Pulmonary artery endothelial cell (primary cell): ENCODE data around the gene PLA2G4A. TPM values are rescaled to one million over a fixed set of nuclear protein-coding genes. Genes with fewer than 3 reads are reported as not detected.

Experiments
- DNase-seq: peaks from one replicate; pipeline ENCODE4 v3.0.0-alpha.2; 2011; ENCODE audit warnings: low read depth, low spot score
- total RNA-seq: library from RNA; depleted of rRNA; stranded (reverse); fragments of >200 nt; gene quantifications from 2 replicates; pipeline ENCODE4 v1.2.3, GENCODE V29; 2014

Gene PLA2G4A
- total RNA-seq, 1 donor from 2014 or later: 18.6 TPM

DNA sequence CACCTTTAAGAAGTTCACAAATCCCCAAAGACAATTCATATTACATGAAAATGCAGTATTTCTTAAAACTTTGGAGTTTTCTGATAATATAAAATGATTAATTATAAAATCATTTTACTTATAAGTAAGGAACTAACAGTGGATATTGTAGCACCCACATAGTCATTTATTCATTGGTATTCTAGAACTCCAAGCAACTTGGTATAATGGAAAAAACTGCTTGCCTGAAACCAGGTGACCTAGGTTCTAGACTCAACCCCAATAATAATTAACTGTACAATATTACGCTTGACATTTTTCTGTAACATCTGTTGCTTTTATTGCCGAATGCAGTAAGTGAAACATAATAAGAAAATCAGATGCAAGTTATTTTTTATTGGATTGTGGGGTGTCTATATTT, 2.4 kb downstream of the PLA2G4A start:
- DNase-seq: no peak

DNA sequence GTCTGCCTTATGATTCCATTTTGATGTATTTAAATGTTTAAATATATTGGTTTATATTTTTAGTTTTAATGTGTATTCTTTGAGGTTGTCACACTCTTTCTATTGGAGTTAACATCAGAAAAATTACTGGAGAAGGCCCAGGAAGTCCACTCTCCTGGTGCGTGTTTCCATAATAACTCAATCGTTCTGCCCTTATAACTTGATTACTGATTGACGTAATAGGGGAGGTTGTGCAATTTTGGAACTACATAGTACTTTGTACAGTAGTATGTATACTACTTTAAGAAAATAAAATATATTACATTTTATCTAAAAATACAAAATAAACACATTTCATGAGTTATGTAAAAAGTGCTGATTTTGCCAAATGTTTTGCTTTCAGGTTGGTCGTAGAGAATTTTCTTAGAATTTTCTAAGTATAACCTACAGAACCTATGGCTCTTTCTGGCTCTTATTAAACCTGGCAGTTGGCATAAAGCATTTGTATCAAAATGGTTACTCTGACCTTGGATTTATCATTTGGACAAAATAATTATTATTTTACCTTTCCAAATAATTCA, 5.7 kb downstream of the PLA2G4A start:
- no peak for DNase-seq

DNA sequence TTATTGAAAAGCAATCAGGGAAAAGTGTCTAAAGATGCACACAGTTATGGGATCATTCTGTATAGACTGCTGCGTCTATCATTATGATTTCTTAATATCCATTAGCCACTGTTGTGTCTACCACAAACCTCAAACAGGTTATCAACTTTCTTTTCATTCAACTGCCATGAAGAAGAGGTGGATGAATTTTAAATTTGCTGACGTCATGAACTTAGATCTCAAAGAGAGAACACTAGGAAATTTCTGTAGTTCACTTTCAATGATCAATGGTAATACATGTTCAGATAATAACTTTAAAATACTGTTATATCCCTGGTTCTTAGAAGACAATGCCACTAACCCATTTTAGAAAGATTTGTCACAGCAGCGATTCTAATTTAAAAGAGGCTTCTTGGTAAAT, 6.7 kb downstream of the PLA2G4A start:
- no peak for DNase-seq

DNA sequence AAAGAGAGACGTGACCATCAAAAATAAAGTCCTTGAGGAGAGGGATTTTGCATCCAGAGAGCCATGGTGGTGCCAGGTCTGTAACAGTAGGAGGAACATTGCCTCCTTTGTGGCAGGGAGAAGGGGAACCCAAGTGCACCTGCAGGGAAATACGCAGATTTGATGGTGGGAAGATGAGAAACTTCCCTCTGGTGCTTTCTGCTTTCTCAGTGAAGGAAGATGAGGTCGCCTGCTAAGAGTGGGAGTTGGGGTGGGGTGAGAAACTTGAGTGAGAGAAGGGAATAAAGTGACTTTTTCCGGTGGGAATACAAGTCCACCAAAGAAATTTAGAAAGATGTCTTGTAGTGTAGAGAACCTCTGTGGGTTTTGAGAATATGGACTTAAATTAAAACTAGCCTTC, 9.1 kb downstream of the PLA2G4A start:
- DNase-seq: no peak

DNA sequence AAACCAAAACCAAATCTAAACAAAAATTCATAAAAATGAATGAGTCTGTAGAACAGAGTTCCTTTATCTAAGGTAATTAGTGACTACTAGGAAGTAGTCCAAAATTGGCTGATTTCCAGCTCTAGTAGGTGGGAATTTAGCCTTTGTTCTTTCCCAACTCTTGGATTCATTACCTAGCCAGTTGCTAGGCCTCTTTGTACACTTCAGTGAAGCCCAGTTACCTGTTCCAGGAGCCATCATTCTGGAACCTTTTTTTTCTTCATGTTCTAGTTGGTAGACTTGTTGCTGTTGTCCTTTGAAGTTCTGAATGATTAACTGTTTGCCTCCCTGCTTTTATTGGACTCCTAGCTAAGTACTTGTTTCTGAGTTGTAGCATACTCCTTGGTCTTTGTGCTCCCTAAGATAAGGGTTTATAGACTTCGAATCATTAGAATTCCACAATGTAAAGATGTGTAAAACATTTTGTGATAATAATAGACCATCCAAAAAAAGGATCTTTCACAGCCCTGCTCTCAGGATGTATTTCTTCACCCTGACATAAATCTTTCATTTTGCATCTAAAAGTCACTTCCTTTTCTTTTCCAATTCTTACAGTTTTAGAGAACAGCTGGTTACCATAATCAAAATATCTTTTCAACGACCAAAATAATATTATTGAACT, 9.8 kb downstream of the PLA2G4A start:
- no peak for DNase-seq

DNA sequence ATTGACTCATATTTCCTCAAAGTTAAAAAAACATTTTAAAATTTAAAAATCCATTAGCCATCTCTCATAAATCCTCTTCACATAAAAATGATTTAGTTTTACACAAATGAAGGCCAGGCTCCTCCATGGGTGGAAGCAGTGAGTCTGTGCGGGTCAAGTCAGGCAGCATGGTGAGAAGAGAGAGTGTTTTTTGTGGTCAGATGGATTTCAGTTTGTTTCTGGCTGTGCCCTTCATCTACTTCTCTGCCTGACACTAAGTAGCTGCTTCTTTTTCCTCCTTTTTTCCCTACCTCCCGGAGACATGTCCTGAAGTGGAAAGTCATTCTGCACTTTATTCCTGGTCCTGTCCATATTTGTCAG, 10.3 kb downstream of the PLA2G4A start:
- no peak for DNase-seq

DNA sequence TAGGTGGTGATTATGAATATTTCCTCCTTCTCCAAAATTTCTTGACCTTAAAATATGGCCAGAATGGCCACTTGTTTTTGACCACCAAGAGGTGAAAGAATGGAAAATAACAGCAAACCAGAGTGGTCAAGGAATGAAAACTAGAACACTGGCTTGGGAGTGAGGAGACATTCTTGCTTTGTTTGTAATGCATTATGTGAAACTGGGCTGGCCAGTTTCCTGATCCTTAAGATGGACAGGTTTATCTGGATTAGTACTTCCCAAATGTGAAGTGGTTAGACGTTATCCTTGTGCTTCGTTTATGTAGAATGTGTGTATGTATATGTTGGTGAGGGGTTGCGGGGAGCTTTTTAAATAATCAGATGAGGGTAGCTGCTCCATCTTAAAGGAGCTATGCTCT, 12.8 kb downstream of the PLA2G4A start:
- DNase-seq: no peak

DNA sequence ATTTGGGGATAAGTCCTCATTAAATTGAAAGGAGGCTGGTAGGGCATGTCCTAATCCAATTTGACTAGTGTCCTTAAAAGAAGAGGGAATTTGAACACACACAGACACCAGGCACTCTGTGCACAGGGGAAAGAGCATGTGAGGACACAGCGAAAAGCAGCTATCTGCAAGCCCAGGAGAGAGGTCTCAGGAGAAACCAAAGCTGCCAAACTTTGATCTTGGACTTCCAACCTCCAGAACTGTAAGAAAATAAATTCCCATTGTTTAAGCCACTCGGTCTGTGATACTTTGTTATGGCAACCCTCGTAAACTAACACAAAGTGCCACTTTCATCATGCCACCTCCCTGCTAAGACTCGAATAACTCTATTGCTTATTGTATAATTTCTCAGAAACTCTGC, 13.8 kb downstream of the PLA2G4A start:
- DNase-seq: no peak

DNA sequence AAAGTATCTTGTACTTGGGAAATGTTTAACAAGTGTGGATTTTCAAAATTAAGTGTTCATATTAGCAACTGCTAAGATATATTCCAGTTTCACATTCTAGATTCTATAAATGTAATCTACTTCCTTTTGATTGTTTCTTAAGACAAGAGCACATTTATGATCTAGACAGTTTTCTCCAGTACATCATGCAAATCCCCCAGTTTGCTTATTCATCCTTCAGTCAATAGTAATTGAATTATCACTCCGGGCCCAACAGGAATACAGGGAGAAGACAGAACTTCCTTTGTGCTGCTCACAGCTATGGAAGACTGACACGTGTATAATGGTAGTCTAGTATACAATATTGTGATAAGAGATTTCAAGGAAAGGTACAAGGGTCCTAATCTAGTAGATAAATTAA, 14.5 kb downstream of the PLA2G4A start:
- no peak for DNase-seq

DNA sequence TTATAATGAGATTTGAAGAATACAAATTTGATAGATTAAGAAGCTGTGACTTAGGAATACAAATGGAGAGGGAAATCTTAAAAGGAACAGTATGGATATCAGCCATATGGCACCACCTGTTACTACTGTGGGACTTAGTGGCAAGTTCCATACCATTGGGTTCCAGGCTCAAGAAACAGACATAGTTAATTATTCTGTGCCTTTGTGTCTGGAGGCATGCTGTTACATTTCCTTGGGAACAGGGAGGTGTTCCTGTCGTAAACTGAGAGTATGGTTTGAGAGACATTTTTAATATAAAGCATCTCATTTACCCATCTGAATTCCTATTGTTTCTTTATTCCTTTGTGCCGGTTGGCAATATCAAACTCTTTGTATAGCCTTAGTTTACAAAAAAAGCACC, 15.2 kb downstream of the PLA2G4A start:
- no peak for DNase-seq

DNA sequence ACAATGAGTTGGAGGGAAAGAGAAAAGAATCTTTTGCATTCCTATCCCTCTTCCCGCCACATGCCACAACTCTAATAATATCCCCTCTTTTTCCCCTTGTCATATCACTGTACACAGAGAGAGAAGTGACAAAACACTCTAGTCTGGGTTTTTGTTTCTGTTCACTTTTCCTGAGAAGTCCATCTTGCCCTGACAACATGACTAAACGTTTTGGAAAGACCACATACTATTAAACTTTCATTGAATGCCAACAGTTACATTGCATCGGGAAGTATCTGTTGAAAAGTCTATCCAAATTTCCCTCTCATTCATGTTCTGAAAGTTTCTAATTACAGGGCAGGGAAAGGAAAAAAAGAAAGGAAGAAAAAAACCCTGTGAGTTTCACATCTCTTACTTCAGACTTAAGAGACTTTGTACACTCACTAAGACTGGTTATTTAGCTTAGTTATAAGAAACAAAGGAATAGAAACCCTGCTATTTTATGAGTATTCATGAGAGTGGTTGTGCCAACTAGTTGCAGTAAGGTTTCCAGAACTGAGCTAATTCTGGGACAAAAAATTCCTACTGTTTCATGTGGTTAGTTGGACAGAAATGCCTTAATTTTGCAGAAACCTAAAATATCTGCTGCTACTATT, 16.9 kb downstream of the PLA2G4A start:
- DNase-seq: no peak

DNA sequence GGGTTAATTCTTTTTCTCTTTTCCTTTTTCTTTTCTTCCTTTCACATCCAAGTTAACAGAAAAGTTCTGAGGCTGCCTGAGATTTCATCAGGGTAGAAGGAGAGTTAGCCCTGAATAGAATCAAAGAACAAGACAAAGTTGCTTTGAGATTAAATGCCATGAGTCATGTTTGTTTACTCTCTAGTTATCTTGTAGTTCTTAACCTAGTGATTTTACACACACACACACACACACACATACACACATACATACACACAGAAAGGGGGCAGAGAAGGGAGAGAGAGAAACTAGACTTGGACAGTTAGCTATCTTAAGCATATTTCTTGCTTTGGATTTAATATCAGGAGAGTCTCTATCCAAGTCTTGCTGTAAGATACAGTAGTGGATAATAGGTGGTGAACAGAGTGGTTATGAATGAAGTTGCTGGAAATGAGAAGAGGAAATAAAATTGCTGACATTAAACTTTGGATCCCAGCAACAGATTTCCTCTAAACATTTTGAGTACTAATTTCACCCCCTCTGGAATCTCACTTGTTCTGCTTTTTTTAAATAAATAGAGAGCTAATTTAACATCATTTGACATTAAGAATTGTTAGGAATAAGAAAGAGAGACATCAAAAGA, 19.9 kb downstream of the PLA2G4A start:
- DNase-seq: no peak

DNA sequence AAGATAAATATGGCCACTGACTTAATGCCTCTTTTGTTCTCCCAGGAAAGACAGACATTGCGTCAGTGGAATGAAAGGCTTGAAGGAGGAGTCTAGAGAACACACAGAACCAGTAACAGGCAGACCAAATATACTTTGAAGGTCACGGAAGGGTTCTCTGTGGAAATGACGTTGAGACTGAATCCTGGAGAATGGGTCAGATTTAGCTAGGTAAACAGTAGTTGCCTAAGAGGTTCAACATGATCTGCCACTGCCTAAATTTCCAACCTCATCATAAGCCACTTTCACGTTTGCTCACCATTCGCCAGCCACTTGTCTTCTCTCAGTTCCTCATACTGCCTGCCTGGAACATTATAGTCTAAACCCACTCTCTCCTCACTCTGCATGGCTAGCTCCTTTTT, 20.5 kb downstream of the PLA2G4A start:
- DNase-seq: no peak

DNA sequence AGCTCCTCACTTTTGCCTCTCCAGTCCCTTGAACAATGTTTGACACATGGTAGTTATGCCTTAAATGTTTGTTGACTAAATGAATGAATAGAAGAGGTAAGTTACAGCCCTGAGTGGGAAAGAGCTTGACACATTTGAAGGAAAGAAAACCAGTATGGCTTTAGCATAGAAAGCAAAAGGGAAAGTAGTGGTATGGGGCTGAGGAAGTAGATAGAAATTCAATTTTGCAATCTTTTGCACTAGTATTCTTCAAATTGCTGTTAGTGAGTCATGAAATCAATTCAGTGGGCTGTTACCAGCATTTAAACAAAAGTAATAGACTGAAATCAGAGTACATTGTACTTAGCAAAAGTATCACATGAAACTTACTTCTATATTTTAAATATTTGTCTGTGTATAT, 21.1 kb downstream of the PLA2G4A start:
- no peak for DNase-seq

DNA sequence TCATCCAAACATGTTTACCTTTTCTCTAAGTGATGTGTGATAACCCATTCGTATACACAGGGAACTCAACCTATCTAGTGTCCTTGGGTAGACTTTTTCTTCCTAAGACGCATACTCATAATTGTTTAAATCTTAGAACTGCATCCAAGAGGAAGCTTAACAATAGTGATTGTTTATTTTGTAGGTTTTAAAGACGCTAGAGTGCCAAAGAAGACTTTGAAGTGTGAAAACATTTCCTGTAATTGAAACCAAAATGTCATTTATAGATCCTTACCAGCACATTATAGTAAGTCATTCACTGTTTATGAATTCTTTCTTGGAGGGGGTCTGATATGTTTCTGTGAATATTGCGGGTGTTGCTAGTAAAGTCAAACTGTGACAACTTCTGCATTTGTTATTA, 25.4 kb downstream of the PLA2G4A start:
- peak; percentile 24 for DNase-seq

DNA sequence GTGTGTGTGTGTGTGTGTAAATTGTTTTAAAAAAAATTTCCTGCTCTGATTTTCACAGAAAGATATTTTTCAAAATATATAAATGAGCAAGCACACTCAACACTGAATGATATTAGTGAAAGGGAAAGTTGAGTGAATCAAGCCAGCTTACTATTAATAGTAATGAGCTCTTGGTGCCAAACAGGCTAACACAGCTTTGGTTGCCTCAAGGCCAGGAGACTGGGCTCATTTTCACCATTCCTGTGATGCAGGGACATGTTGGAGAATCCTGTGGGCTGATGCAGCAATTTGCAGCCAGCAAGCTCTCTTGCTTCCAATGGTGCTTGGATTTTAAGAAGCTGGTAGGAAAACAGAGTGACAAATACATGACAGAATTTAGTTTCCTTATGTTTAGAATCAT, 30.2 kb downstream of the PLA2G4A start:
- no peak for DNase-seq

DNA sequence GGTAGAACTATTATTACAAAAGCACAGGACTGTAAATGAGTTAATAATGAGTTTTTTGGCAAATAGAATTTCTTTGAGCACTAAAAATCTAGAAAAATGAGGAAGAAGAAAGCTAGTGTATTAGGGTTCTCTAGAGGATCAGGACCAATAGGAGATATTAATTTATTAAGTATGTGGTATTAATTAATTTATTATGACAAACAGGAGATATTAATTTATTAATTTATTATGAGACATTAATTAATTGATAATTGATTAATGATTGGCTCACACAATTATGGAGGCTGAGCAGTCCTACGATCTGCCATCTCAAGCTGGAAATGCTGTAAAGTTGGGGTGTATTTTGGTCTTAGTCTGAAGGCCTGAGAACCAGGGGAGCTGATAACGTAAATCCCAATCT, 31.2 kb downstream of the PLA2G4A start:
- no peak for DNase-seq

DNA sequence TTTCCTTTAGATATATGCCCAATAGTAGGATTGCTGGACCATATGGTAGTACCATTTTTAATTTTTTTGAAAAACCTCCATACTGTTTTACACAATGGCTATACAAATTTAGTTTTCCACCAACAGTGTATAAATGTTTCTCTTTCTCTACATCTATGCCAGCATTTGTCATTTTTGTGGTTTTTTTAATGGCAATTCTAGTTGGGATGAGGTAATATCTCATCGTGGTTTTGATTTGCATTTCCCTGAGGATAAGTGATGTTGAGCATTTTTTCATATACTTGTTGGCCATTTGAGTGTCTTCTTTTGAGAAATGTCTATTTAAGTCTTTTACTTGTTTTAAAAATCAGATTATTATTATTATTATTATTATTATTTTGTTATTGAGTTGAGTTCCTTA, 35.5 kb downstream of the PLA2G4A start:
- DNase-seq: no peak

DNA sequence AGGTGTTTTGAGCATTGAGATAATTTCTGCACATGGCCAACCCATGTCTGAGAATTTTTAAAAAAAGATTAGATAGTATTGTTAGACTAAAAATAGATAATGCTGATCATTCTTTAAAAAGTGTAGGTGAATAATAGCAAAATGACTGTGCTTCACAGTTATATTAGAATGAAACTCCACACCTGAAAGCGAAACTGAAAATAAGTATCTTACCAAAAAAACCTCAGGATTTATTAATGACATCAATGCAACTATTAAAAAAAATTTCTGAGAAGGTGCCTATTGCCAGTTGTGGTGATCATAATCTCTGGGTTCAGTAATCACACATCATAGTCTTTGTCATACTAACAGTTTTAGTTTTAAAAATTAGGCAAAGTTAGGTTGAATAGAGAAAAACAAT, 36.5 kb downstream of the PLA2G4A start:
- no peak for DNase-seq

DNA sequence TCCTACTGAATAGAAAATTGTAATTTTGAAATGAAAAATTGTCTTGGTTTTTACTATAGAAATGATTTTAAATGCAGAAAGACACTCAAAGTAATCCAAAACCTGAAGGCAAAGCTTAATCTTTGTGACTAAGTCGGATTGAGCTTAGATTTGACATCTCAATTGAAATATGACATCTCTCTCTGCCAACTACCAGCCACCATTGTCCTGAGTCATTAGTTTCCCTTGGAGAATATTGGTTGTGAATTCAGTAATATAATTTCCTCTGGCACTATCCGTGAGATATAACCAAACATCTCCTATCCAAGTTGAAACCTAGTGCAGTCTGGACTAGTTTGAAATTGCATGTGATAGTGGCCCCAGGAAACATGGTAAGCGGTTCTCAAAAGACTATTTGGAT, 37.1 kb downstream of the PLA2G4A start:
- DNase-seq: no peak

DNA sequence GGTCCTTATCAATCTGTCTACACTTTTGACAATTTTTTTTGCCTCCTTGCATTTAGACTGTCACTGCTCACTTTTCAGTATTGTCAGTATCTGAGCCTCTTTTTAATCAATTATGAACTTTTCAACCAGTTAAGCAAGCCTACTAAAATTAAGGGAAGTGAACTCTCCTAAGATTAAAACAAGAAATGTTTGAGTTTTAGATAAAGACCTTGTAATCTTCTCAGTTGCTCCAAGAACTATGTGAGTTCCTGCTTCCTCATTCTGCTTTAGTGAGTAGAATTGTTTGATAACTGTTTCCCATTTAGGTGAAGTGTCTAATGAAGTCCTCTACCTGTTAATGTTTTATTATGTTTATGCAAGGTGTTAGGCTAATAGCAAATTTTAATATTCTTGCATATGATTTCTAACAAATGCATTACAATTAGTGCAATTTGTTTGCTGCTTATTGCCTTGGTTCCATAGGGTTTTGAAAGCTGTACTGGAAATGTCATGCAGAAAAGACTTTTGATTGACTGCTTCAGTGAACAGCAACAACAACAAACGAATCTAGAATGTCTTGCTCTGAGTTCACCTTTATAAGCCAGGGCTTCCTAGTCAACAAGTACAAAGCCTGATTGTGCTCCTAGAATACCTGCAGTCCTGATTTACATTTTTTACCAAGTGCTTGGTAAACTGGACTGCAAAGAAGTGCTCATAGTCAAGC, 40.9 kb downstream of the PLA2G4A start:
- no peak for DNase-seq

DNA sequence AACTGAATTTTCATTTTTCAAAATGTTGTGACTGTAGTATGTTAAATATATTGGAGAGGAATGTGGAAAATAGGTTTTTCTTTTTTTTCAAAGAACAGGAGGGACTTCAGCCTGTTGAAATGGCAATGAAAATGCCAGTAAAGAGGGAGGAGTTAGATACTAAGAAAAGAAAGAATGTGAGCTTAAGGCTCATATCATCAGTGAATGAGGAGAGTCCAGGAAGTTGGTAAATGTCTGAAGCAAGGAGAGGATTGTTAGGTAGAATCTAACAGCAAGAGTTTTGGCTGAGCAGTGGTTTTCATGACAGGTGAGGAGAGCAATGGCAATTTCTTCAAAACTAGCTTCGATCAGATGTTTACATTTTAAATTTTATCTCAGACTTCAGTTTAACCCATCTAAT, 43.0 kb downstream of the PLA2G4A start:
- DNase-seq: no peak
